Astrocyte of the cerebellum (primary cell): ENCODE data around the gene SUV39H2.

Experiments
- DNase-seq: peaks from one replicate; pipeline ENCODE4 v3.0.0-alpha.2; 2011; ENCODE audit warnings: low read depth
- H3K4me3 ChIP-seq: 2 replicates; pipeline ENCODE4 v1.5.1; 2011; ENCODE audit warnings: mild to moderate bottlenecking, low read depth, low read length, moderate library complexity
- in situ Hi-C: cut with HindIII; loops from 2 replicates; pipeline ENCODE4 v1.10.0; 2017; ENCODE audit warnings: low sequenced_read_pairs
- TF ChIP-seq, protein P1 (sequence below): IDR thresholded peaks from 2 replicates; pipeline ENCODE4 v1.5.1; 2012; ENCODE audit warnings: low read length, low read depth, moderate library complexity, mild to moderate bottlenecking; ENCODE audit errors: missing control alignments

The SUV39H2 gene, protein sequence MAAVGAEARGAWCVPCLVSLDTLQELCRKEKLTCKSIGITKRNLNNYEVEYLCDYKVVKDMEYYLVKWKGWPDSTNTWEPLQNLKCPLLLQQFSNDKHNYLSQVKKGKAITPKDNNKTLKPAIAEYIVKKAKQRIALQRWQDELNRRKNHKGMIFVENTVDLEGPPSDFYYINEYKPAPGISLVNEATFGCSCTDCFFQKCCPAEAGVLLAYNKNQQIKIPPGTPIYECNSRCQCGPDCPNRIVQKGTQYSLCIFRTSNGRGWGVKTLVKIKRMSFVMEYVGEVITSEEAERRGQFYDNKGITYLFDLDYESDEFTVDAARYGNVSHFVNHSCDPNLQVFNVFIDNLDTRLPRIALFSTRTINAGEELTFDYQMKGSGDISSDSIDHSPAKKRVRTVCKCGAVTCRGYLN

DNA sequence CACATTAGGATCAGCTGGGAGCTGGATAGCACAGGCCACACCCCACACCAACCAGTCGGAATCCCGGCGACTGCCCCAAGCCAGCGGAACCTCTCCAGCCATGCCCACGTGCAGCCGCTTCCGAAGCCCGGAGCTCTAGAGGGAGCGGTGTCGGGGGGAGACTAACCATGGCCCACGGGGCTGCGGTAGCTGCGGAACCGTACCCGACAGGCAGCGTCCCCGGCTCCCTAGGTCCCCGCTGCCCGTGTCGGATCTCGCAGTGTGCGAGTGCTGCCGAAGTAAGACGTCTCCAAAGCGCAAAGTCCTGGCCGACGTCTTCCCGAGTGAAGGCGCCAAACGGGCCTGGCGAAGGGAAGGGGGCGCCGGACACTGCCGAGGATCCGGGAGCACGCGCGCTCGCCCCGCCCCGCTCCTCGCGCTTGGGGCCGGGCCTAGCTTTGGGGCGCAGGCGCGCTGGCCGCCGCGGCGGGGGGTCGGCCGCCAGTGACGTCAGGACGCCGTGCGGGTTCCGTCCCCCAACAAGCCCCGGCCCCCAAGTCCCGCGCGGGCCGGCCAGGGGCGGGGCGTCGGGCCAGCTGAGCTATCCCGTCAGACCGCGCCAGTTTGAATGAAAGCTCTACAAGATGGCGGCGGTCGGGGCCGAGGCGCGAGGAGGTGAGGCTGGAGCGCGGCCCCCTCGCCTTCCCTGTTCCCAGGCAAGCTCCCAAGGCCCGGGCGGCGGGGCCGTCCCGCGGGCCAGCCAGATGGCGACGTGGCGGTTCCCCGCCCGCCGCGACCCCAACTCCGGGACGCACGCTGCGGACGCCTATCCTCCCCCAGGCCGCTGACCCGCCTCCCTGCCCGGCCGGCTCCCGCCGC is at the start of gene SUV39H2:
TSS of gene SUV39H2 (plus strand) at position 601 of the 858 bp plus-strand sequence. CDS start at position 624, 23 bp downstream.
- TF ChIP-seq, protein P1, sequence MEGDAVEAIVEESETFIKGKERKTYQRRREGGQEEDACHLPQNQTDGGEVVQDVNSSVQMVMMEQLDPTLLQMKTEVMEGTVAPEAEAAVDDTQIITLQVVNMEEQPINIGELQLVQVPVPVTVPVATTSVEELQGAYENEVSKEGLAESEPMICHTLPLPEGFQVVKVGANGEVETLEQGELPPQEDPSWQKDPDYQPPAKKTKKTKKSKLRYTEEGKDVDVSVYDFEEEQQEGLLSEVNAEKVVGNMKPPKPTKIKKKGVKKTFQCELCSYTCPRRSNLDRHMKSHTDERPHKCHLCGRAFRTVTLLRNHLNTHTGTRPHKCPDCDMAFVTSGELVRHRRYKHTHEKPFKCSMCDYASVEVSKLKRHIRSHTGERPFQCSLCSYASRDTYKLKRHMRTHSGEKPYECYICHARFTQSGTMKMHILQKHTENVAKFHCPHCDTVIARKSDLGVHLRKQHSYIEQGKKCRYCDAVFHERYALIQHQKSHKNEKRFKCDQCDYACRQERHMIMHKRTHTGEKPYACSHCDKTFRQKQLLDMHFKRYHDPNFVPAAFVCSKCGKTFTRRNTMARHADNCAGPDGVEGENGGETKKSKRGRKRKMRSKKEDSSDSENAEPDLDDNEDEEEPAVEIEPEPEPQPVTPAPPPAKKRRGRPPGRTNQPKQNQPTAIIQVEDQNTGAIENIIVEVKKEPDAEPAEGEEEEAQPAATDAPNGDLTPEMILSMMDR, result no peak
- peak within 1 kb of the TSS; percentile 97 for H3K4me3 ChIP-seq
- in situ Hi-C loops, result no loop called here
- peak; percentile 87 for DNase-seq

- DNase-seq, result no peak
- H3K4me3 ChIP-seq, result no peak overlapping the region
- in situ Hi-C loops, result no loop called here
- TF ChIP-seq, protein P1, result no peak
These were observed 45.6 kb upstream of the SUV39H2 start for GRCh38 chr10:14833106-14833505.

DNA sequence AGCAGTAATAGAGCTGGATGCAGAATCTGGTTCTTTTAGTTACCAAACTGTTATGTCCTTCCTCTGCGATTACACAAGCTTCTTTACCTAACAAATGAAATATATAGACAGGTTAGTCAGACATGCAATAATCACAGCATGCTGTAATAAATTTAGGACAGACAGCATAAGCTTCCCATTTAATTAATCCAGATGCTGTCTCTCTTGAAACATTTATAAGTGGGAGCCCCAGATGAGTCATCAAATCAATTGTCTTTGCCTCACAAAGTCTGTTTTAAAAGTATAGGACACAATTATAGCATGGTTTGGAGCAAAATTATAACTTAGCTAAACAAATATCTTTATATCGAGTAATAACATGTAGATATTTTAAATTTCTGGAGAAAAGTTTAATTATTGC is 42.5 kb upstream of the SUV39H2 start:
- no peak for DNase-seq
- no peak overlapping the region for H3K4me3 ChIP-seq
- in situ Hi-C loops, result no loop called here
- TF ChIP-seq, protein P1, result no peak

DNA sequence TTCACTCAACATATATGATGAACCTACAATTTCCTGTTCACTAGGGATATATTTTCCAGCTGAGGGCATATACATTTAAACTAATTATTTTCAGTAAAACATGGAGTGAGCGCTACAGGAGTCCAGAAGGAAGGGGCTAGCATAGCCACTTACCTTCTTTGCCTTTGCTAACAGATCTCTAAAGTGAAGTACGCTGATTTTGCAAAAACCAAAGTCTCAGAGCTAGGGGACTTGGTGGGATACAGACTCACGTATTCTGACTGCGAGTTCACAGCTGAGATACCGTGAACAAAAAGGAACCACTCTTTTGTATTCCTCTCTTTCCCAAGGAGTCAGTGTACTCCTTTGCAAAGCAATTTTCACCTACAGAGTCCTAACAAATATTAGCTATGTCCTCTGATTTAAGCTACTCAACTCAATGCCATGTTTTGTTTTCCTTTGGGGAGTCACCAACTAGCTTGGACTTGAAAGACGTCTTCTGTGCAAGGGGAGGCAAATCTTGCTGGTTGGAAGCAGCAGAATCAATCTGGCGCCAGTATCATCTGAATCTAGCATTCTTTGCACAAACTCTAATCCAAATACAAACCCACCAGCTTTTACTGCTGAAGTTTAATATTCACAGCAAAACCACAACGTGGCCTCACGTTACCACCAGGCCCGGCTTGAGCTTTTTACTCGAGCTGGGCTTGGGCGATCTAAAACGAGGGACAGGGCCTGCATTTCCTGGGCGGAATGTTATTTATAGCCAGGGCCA is 41.5 kb upstream of the SUV39H2 start:
- TF ChIP-seq, protein P1, result no peak
- peak overlapping the region; percentile 93 for H3K4me3 ChIP-seq
- peak; percentile 19 for DNase-seq
- in situ Hi-C loops, result no loop called here

DNA sequence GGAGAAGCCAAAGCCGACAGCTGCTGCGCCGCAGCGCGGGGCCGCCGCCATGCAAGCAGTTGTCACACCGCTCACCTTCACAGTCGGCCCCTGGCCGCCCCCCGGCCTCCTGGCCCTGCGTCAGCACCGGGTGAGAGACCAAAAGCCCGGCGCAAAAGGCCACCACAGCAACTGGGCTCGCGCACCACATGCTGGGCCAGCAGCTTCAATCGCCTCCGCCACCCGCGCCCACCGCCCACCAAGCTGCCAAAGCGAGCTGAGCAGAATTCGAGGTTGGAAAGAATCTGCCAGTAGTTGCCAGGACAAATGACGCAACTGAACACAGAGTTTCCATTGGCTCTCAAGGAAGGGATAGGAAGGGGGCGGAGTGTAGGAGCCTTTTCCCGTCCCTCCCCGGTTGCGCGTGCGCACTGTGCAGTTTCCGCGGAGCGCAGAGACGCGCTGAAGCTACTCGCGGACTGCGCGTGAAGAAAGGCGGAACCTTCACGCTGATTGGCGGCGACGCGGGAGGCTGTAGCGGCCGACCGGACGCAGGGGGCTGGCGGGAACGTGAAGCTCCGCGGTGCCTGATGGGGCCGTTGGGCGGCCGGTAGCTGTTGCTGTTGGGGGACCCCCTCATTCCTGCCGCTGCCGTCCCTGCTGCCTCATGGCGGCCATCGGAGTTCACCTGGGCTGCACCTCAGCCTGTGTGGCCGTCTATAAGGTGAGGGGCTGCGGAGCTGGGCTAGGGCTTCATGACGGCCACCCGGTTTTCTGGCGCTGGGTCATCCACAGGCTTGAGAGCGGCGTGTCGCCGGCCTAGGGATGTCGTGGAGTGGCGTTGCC is 40.7 kb upstream of the SUV39H2 start, which contains the start of the genes CDNF, HSPA14 and MSANTD7:
TSS of gene CDNF (minus strand) at position 281 of the 825 bp plus-strand sequence. CDS start at position 190, 91 bp downstream.
TSS of gene HSPA14 (plus strand) at position 550 of the 825 bp plus-strand sequence. CDS start at position 647, 97 bp downstream.
TSS of gene MSANTD7 (plus strand) at position 550 of the 825 bp plus-strand sequence. CDS start 3,979 bp downstream, outside the sequence.
- DNase-seq, result peak; percentile 99
- TF ChIP-seq, protein P1, result no peak
- peak within 1 kb of the TSS; percentile 93 for H3K4me3 ChIP-seq
- in situ Hi-C loops, result no loop called here
